B cell (primary cell): ENCODE measurements around the gene SHOC2. TPM values are rescaled to one million over a fixed set of nuclear protein-coding genes. Genes with fewer than 3 reads are reported as not detected.

Experiments
- ATAC-seq: fragments of 200-7000 bp; cut with Tn5 transposase; one replicate; pipeline ENCODE4 v1.10.0; 2021; ENCODE audit warnings: low read depth, mild to moderate bottlenecking, moderate number of reproducible peaks, moderate library complexity
- CTCF ChIA-PET: fragments of 350-600 bp; sonication (Branson Sonifier 250); formaldehyde crosslinking; loops from one replicate; lab custom pipeline; 2021; ENCODE audit warnings: antibody characterized with exemption, inconsistent platforms; lab: Charles Lee
- POLR2A ChIA-PET: fragments of 350-600 bp; sonication (Branson Sonifier 250); formaldehyde crosslinking; loops from one replicate; lab custom pipeline; 2021; ENCODE audit warnings: antibody characterized with exemption; lab: Charles Lee
- DNase-seq: peaks from one replicate; pipeline ENCODE4 v3.0.0; 2013
- H2AFZ ChIP-seq: 2 replicates; pipeline ENCODE4 v1.6.1; 2012; ENCODE audit warnings: mild to moderate bottlenecking, low read depth, low read length; ENCODE audit not compliant: insufficient read depth, poor library complexity, severe bottlenecking
- H3K27ac ChIP-seq, 2 donors: 1 replicate in 1 of 2; 2 replicates in 1 of 2; pipeline ENCODE4 v1.5.1; 2012 to 2013; ENCODE audit warnings: low read length in 2 of 2, mild to moderate bottlenecking in 2 of 2, moderate library complexity in 1 of 2
- H3K27me3 ChIP-seq, 4 experiments: fragments of 200-600 bp in 1 of 4; sonication (generic) in 1 of 4; replicated peaks in 1 of 4; 1 replicate in 2 of 4; 2 replicates in 2 of 4; pipeline versions ENCODE4 v1.6.1 to v1.7.0; 2013 to 2016; ENCODE audit warnings: low read length in 3 of 4, mild to moderate bottlenecking in 2 of 4, mixed read lengths in 1 of 4, moderate library complexity in 1 of 4; ENCODE audit not compliant: insufficient read depth in 4 of 4, control insufficient read depth in 3 of 4; ENCODE audit errors: control extremely low read depth in 1 of 4
- H3K36me3 ChIP-seq, 2 experiments: replicated peaks in 1 of 2; 1 replicate in 1 of 2; 2 replicates in 1 of 2; pipeline versions ENCODE4 v1.6.1 to v1.7.1; 2013; ENCODE audit warnings: low read length in 1 of 2; ENCODE audit not compliant: insufficient read depth in 2 of 2, control insufficient read depth in 1 of 2; ENCODE audit errors: control extremely low read depth in 1 of 2, extremely low read depth in 1 of 2
- H3K4me1 ChIP-seq, 2 donors: fragments of 200-600 bp in 1 of 2; sonication (generic) in 1 of 2; 1 replicate in 1 of 2; 2 replicates in 1 of 2; pipeline versions ENCODE4 v1.5.1 to v1.6.1; 2013 to 2017; ENCODE audit warnings: low read length in 2 of 2; ENCODE audit not compliant: control insufficient read depth in 2 of 2, insufficient read depth in 2 of 2
- H3K4me2 ChIP-seq: replicated peaks from 2 replicates; pipeline ENCODE3; 2012; ENCODE audit warnings: mild to moderate bottlenecking, low read depth, low read length; ENCODE audit not compliant: poor library complexity, severe bottlenecking
- H3K4me3 ChIP-seq, 5 experiments: fragments of 200-600 bp in 1 of 5; sonication (generic) in 1 of 5; 1 replicate in 3 of 5; 2 replicates in 2 of 5; pipeline versions ENCODE4 v1.5.1 to v1.7.0; 2011 to 2016; ENCODE audit warnings: low read length in 4 of 5, mild to moderate bottlenecking in 4 of 5, low read depth in 2 of 5, control low read depth in 1 of 5, moderate library complexity in 1 of 5; ENCODE audit not compliant: insufficient read depth in 1 of 5; ENCODE audit errors: control extremely low read depth in 1 of 5, extremely low read depth in 1 of 5
- H3K79me2 ChIP-seq: fragments of 200-600 bp; sonication (generic); one replicate; pipeline ENCODE4 v1.6.0; 2016; ENCODE audit warnings: low read length; ENCODE audit not compliant: control insufficient read depth, insufficient read depth
- H3K9ac ChIP-seq: fragments of 200-600 bp; sonication (generic); 2 replicates; pipeline ENCODE4 v1.6.1; 2017; ENCODE audit warnings: mild to moderate bottlenecking, low read length, moderate library complexity
- H3K9me3 ChIP-seq, 3 donors: one replicate each; pipeline versions ENCODE4 v1.6.1 to v1.7.1; 2013; ENCODE audit warnings: low read length in 2 of 3; ENCODE audit not compliant: control insufficient read depth in 2 of 3, insufficient read depth in 1 of 3; ENCODE audit errors: control extremely low read depth in 1 of 3
- H4K20me1 ChIP-seq: 2 replicates; pipeline ENCODE4 v1.6.0; 2012; ENCODE audit warnings: mild to moderate bottlenecking, low read length; ENCODE audit not compliant: insufficient read depth, control insufficient read depth, poor library complexity, severe bottlenecking
- H3K27ac Mint-ChIP-seq: one replicate; pipeline ENCODE4 v1.8.0; 2021; ENCODE audit warnings: mixed read lengths
- H3K27me3 Mint-ChIP-seq: one replicate; pipeline ENCODE4 v1.8.0; 2021; ENCODE audit warnings: mixed read lengths
- H3K4me1 Mint-ChIP-seq: one replicate; pipeline ENCODE4 v1.8.0; 2021; ENCODE audit warnings: mixed read lengths
- H3K4me3 Mint-ChIP-seq: one replicate; pipeline ENCODE4 v1.8.0; 2021; ENCODE audit warnings: mixed read lengths
- H3K9me3 Mint-ChIP-seq: one replicate; pipeline ENCODE4 v1.8.0; 2022; ENCODE audit warnings: mixed read lengths; ENCODE audit not compliant: insufficient read depth
- EZH2 ChIP-seq: IDR thresholded peaks from 2 replicates; pipeline ENCODE4 v1.6.1; 2012; ENCODE audit warnings: borderline replicate concordance, low read depth, mild to moderate bottlenecking, moderate library complexity, low read length; ENCODE audit not compliant: insufficient read depth, poor library complexity, severe bottlenecking
- WGBS: methylation state at CpG from one replicate; pipeline ENCODE4 v1.1.5; 2013; ENCODE audit warnings: missing lambda C conversion rate; ENCODE audit not compliant: insufficient coverage; 5-methylcytosine and 5-hydroxymethylcytosine counted together
- intact Hi-C: fragments of 100-400 bp; cut with micrococcal nuclease; formaldehyde crosslinking; loops from one replicate; pipeline ENCODE4 v1.10.0; 2022
- polyA plus RNA-seq: library from polyadenylated mRNA; depleted of rRNA; stranded (reverse); fragments of >200 nt; gene quantifications from 2 replicates; pipeline ENCODE4 v1.2.3, GENCODE V29; 2012
- total RNA-seq, 2 donors: library from RNA; stranded (reverse); fragments of 120-200 nt in 1 of 2; gene quantifications; 1 replicate in 1 of 2; 2 replicates in 1 of 2; pipeline versions ENCODE4 v1.2.3 to v1.2.4, GENCODE V29; 2013 to 2022
- TF ChIP-seq, protein P1 (sequence below): fragments of 200-600 bp; IDR thresholded peaks from one replicate; pipeline ENCODE4 v1.8.0; 2022; ENCODE audit warnings: antibody characterized with exemption, mild to moderate bottlenecking

SHOC2 gene
- total and polyA plus RNA-seq, 2 donors (not counting 1 experiment from before 2014, with no cell fraction given), result 13.3 to 116 TPM

DNA sequence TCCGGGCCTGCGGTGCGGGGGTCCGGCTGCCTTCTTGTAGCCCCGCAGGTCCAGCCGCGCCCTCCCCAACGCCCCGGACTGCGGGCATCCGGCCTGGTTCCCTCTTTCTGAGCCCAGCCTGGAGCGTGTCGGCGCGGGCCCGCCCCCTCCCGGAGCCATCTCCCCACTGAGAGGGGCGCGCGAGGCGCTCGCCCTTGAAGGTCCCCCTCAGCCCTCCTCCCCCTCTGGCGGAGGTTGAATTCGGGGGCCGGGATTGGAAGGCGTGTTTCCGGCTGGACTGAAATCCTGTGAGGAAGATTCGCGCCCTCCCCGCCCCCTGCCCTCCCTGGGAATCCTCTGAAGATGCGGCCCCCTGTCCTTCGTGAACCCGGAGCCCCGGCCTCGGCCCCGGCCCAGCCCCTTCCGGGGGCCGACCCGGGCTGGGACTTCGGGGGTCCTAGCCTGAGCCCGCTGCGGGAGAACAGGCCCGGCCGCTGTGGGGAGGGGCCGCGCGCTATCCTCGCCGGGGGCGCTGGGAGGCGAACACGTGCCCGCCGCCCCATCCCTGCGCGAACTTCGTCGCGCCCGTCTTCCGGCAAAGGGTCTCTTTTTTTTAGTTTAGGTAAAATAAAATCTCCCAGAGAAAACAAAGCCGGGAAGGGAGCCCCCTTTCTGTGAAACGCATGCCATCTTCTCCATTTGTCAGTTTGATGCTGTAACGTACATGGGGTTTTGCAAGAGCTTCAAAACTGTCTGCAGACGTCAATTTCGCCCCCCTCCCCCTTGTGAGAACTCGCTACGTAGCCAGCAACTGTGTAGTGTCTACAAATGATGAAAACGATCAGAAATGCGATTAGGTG lies 47.0 kb upstream of the SHOC2 start:
- H3K4me1 Mint-ChIP-seq, result peaks cover 57% of the 10 kb centered on the region
- ATAC-seq (peak; percentile 61), DNase-seq (peak; percentile 87)
- peaks cover 75% of the 10 kb centered on the region for H3K79me2 ChIP-seq
- CTCF ChIA-PET, result interaction anchor here (0.6 to 2.3 kb wide), 18 partner anchors 10 to 126 kb away, joined by 3 to 56 read pairs (median 4); no protein-coding TSS in a partner anchor
- peak overlapping the region; percentile 88 for H3K9ac ChIP-seq
- WGBS, result under 1% methylated on average over 51 of the region's 70 CpGs
- peak overlapping the region; percentile 96 for H3K27ac Mint-ChIP-seq
- H3K27ac ChIP-seq, result peak overlapping the region; percentile 89 to 94
- peaks cover 11% of the 10 kb centered on the region for H4K20me1 ChIP-seq
- H3K4me3 Mint-ChIP-seq, result peak overlapping the region; percentile 91
- H3K27me3 Mint-ChIP-seq, result no peaks in the 10 kb centered on the region
- TF ChIP-seq EZH2, result no peak
- TF ChIP-seq, protein P1, sequence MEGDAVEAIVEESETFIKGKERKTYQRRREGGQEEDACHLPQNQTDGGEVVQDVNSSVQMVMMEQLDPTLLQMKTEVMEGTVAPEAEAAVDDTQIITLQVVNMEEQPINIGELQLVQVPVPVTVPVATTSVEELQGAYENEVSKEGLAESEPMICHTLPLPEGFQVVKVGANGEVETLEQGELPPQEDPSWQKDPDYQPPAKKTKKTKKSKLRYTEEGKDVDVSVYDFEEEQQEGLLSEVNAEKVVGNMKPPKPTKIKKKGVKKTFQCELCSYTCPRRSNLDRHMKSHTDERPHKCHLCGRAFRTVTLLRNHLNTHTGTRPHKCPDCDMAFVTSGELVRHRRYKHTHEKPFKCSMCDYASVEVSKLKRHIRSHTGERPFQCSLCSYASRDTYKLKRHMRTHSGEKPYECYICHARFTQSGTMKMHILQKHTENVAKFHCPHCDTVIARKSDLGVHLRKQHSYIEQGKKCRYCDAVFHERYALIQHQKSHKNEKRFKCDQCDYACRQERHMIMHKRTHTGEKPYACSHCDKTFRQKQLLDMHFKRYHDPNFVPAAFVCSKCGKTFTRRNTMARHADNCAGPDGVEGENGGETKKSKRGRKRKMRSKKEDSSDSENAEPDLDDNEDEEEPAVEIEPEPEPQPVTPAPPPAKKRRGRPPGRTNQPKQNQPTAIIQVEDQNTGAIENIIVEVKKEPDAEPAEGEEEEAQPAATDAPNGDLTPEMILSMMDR, result no peak
- no peaks in the 10 kb centered on the region for H3K27me3 ChIP-seq
- intact Hi-C loops, result loop anchor here (1.0 to 5.0 kb wide), 6 partner anchors 8 to 306 kb away; partner anchors contain the start of genes BBIP1, SHOC2 and SMC3
- no peaks in the 10 kb centered on the region for H3K9me3 ChIP-seq
- H3K4me3 ChIP-seq, result peak overlapping the region; percentile 82 to 94 (median 85)
- H3K4me2 ChIP-seq, result peak overlapping the region; percentile 87
- H2AFZ ChIP-seq, result peak overlapping the region; percentile 68
- peaks cover 0 to 11% of the 10 kb centered on the region in 2 experiments for H3K36me3 ChIP-seq
- H3K9me3 Mint-ChIP-seq, result no peaks in the 10 kb centered on the region
- peaks cover 53% of the 10 kb centered on the region in 2 donors for H3K4me1 ChIP-seq
- POLR2A ChIA-PET, result interaction anchor here (0.7 to 2.7 kb wide), 10 partner anchors 8 to 87 kb away, joined by 3 to 44 read pairs (median 4); partner anchors contain the start of genes BBIP1 and SHOC2
